DLD1 (cell line): Measurements from ENCODE around the gene WNT3A.

ENCODE experiments used
- in situ Hi-C: cut with HindIII; loops from 2 replicates; pipeline ENCODE4 v1.10.0; 2017; ENCODE audit warnings: low sequenced_read_pairs

Gene WNT3A

DNA sequence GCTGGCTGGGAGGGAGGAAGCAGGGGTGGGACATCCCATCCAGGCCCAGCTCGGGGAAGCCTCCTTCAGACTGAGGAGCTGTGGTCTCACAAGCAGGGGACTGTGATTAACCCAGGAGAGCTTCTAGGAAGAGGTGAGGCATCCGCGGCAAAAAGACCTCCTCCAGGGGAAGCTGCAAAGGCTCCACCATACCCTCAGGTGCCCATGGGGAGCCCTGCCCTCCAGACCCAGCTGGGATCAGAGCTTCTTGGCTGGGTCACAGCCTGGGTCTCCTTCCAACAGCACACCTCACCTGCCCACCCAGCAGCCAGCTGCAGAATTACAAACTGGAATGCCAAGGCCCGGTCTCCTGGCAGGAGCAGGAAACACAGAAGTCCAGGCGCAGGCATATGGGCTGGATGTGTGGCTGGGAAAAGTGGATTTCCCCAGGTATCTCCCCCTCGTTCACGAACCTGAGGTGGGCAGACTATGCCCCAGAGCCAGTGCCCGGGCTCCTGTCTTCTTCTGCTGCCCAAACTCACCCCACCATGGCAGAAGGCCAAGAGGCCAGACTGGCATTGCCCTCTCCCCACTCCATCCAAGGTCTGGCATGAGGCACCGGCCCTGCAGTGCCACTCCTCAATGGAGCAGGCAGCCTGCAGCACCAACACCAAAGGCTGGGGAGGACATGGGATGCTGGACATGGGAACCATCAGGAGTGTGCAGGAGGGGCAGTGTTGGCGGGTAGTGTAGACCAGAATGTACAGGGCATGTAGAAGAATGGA lies 60.3 kb downstream of the WNT3A start:
- in situ Hi-C loops = no loop called here

GRCh38 chr1:228068359-228068758 lies 61.6 kb downstream of the WNT3A start:
- in situ Hi-C loops = no loop called here

DNA sequence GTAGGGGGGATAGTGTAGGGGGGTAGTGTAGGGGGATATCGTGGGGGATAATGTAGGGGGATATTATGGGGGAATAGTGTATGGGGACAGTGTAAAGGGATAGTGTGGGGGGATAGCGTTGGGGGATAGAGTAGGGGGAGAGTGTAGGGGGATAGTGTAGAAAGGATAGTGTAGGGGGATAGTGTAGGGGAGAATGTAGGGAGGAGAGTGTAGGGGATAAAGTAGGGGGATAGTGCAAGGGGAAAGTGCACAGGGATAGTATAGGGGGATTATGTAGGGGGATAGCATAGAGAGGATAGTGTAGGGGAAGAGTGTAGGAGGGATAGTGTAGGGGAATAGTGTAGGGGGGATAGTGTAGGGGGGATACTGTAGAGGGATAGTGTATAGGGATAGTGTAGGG lies 63.4 kb downstream of the WNT3A start:
- in situ Hi-C loops = no loop called here

GRCh38 chr1:228070851-228071250 lies 64.1 kb downstream of the WNT3A start:
- in situ Hi-C loops = no loop called here

DNA sequence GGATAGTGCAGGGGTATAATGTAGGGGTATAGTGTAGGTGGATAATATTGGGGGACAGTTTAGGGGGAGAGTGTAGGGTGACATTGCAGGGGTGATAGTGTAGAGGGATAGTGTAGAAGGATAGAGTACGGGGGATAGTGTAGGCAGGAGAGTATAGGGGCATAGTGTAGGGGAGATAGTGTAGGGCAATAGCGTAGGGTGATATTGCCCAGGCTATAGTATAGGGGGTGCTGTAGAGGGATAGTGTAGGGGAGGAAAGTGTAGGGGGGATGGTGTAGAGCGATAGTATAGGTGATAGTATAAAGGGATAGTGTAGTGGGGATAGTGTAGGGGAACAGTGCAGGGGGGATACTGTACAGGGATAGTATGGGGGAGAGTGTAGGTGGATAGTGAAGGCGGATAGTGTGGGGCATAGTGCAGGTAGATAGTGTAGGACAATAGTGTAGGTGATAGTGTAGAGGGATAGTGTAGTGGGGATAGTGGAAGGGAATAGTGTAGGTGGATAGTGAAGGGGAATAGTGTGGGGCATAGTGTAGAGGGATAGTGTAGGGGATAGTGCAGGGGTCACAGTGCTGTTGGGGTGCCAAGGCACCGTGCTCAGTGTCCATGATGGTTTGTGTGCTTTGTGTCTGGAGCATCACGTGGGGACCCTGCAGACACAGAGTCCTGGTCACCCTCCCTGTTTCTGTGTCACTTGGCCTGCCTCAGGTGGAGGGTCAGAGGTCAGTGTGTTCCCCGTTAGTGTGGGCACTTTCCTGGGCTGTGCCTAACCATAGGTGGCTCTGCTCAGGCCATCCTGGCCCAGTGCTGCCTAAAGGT lies 65.2 kb downstream of the WNT3A start:
- in situ Hi-C loops = no loop called here

GRCh38 chr1:228072658-228073043 lies 65.9 kb downstream of the WNT3A start:
- in situ Hi-C loops = no loop called here

DNA sequence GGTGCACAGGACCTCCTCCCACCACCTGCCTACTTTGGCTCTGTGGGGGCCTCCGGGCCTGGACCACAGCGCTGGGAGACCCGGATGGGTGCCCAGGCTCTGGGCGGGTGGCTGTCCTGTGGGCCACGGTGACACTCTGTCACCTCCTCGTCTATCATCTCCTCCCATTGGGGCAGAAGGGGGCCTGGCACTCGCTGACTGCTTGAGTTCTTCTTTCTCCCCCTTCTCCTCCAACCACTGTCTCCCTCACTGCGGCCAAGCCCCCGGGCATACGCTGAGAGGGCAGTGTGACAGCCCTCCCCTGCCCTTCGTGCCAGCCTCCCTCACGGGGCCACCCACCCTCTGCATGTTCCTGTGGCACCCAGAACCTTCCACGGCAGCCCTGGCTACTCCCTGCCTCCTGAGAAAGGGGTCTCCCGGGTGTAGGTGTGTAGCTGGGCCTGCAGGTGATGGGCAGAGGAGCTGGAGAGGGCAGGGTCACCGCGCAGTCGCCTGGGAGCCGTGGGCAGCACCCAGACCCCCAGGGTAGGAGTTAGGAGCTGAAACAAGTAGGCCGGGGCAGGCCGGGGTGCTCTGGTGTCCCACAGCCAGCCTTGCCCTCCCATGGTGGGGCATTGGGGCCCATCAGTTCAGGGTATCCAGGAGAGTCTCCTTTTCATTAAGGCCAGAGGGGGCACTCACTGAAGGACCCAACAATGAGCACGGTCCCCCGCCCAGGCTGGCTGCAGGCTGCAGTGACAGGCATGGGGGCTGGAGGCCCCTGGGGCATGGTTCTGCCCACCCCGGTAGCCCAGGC lies 66.5 kb downstream of the WNT3A start:
- in situ Hi-C loops = no loop called here

GRCh38 chr1:228073857-228074545 lies 67.2 kb downstream of the WNT3A start:
- in situ Hi-C loops = no loop called here

DNA sequence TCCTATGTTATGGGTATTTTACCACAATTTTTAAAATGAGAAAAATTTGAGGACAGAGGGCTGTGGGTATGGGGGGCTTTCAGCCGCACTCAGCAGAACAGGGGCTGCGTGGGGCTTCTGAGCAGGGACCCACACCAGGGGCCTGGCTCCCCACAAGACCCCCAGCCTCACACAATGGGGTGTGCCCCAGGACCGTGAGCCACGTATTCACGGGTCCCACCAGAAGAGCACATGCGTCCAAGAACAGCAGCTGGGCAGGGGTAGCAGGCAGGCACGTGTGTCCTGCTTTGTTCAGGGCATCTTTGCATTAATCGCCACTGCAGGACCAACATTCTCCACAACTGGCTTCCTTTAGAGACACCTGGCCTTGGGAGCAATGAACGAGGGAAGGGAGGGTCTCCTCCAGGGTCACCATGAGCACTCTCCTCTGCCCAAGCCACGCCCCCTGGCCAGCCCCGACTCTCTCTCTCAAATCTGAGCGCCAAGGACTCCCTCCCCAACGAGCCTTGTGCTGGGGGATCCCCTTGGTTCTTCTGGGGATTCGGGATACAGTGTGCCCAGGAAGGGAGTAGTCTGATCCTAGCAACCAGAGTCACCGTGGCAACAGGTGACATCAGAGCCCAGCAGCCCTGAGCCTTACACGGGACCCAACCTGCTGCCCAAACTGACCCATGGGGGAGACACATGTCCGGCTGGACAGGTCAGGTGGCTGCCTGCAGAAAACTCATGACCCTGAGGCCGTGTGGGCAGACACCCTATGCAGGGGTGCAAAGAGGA lies 68.3 kb downstream of the WNT3A start:
- in situ Hi-C loops = no loop called here

DNA sequence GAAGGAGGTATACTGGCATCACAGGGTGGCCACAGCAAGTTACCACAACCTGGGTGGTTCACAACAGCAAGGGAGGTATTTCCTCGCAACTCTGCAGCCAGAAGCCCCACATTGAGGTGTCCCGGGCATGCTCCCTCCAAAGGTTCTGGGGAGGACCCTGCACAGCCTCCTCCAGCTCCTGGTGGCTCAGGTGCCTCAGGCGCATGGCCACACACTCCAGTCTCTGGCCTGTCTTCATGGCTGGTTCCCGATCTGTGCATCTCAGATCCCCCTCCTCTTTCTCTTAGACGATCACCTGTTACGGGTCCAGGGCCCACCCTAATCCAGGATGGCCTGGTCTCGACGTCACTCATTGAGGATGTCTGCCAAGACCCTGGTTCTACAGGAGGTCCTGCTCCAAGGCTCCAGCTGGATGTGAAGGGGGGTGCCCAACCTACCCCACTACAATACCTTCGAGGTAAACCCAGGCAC lies 69.0 kb downstream of the WNT3A start:
- in situ Hi-C loops = no loop called here

DNA sequence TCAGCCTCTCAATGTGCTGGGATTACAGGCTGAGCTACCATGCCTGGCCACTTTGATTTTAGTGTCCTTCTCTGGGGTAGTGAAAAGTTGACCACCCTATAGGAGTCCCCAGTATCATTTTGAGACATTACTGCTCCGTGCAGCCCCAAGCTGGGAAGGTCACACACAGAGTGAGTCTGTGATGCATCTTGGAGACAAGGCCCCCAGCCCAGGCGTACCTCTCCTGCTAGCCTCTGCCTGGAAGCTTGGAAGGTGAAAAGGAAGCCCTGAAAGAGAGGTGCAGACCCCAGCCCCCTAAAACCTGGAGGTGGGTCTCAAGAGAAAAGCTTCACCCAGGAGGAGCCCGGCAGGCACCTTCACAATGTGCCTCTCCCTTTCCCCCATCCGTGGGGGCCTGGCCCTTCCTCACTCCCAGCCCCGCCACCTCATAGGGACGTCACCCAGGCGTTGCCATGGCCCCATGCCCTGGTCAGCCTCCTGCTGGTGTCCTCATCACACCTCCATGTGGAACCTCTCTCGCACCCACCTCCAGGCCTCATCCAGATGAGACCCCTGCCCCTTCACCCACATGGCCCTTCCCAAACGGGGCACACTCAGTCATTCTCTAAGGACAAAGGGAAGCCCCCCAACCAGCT lies 70.1 kb downstream of the WNT3A start:
- in situ Hi-C loops = no loop called here

- in situ Hi-C loops = no loop called here
Observed at GRCh38 chr1:228077565-228078330, 71.0 kb downstream of the WNT3A start.

- in situ Hi-C loops = no loop called here
Observed at GRCh38 chr1:228079013-228079412, 72.2 kb downstream of the WNT3A start.

GRCh38 chr1:228079601-228080263 lies 72.9 kb downstream of the WNT3A start:
- in situ Hi-C loops = no loop called here

GRCh38 chr1:228081144-228081543 lies 74.3 kb downstream of the WNT3A start:
- in situ Hi-C loops = no loop called here

- in situ Hi-C loops = no loop called here
Observed at GRCh38 chr1:228081578-228082213, 74.9 kb downstream of the WNT3A start.

GRCh38 chr1:228082214-228082917 lies 75.6 kb downstream of the WNT3A start, which contains the start of gene ARF1:
ARF1 (plus strand) TSS chr1:228082708; CDS start chr1:228097115, 14,407 bp downstream.
- in situ Hi-C loops = no loop called here
